ENCODE measurements around the gene ATF6.
A peak's percentile ranks its signal among the peaks of the same experiment; 100 is the strongest.
"Not testable (repeated sequence)": the region's sequence is repeated elsewhere in the genome, so short reads cannot be mapped to it uniquely, and the experiment has no call there.

Gene ATF6

GRCh38 chr1:161816201-161816600 lies 50.1 kb downstream of the ATF6 start:
- H3K27ac ChIP-seq (ENCODE audit: low read depth, low read length) = no peak overlapping the region
- no peaks in the 10 kb centered on the region for H3K36me3 ChIP-seq (ENCODE audit: control insufficient read depth, insufficient read depth, low read length)
- no peaks in the 10 kb centered on the region for H3K9me3 ChIP-seq (ENCODE audit: control insufficient read depth, insufficient read depth, low read depth, low read length)
- H3K4me3 ChIP-seq (ENCODE audit: low read depth, low read length) = no peak overlapping the region
- no peaks in the 10 kb centered on the region for H3K27me3 ChIP-seq (ENCODE audit: control insufficient read depth, insufficient read depth, low read length)
- no peak overlapping the region for H3K9ac ChIP-seq (ENCODE audit: low read length)
- H3K4me1 ChIP-seq (ENCODE audit: control insufficient read depth, insufficient read depth, low read length) = no peaks in the 10 kb centered on the region

- no peak overlapping the region for H3K9ac ChIP-seq (ENCODE audit: low read length)
- H3K36me3 ChIP-seq (ENCODE audit: control insufficient read depth, insufficient read depth, low read length) = no peaks in the 10 kb centered on the region
- H3K9me3 ChIP-seq (ENCODE audit: control insufficient read depth, insufficient read depth, low read depth, low read length) = no peaks in the 10 kb centered on the region
- no peaks in the 10 kb centered on the region for H3K4me1 ChIP-seq (ENCODE audit: control insufficient read depth, insufficient read depth, low read length)
- H3K27me3 ChIP-seq (ENCODE audit: control insufficient read depth, insufficient read depth, low read length) = no peaks in the 10 kb centered on the region
- H3K4me3 ChIP-seq (ENCODE audit: low read depth, low read length) = no peak overlapping the region
- H3K27ac ChIP-seq (ENCODE audit: low read depth, low read length) = no peak overlapping the region
These were observed 51.1 kb downstream of the ATF6 start for GRCh38 chr1:161817176-161817730.

- Histone ChIP-seq H3K9ac (ENCODE audit: low read length) (no peak overlapping the region), H3K27me3 (ENCODE audit: control insufficient read depth, insufficient read depth, low read length) (no peaks in the 10 kb centered on the region), H3K27ac (ENCODE audit: low read depth, low read length) (no peak overlapping the region), H3K36me3 (ENCODE audit: control insufficient read depth, insufficient read depth, low read length) (no peaks in the 10 kb centered on the region), H3K4me3 (ENCODE audit: low read depth, low read length) (no peak overlapping the region), H3K9me3 (ENCODE audit: control insufficient read depth, insufficient read depth, low read depth, low read length) (no peaks in the 10 kb centered on the region), H3K4me1 (ENCODE audit: control insufficient read depth, insufficient read depth, low read length) (no peaks in the 10 kb centered on the region)
These were observed 54.8 kb downstream of the ATF6 start for GRCh38 chr1:161820914-161821313.

GRCh38 chr1:161824618-161825017 lies 58.5 kb downstream of the ATF6 start:
- no peak overlapping the region for H3K9ac ChIP-seq (ENCODE audit: low read length)
- H3K9me3 ChIP-seq (ENCODE audit: control insufficient read depth, insufficient read depth, low read depth, low read length) = no peaks in the 10 kb centered on the region
- no peaks in the 10 kb centered on the region for H3K36me3 ChIP-seq (ENCODE audit: control insufficient read depth, insufficient read depth, low read length)
- no peak overlapping the region for H3K27ac ChIP-seq (ENCODE audit: low read depth, low read length)
- no peaks in the 10 kb centered on the region for H3K4me1 ChIP-seq (ENCODE audit: control insufficient read depth, insufficient read depth, low read length)
- H3K4me3 ChIP-seq (ENCODE audit: low read depth, low read length) = no peak overlapping the region
- no peaks in the 10 kb centered on the region for H3K27me3 ChIP-seq (ENCODE audit: control insufficient read depth, insufficient read depth, low read length)

DNA sequence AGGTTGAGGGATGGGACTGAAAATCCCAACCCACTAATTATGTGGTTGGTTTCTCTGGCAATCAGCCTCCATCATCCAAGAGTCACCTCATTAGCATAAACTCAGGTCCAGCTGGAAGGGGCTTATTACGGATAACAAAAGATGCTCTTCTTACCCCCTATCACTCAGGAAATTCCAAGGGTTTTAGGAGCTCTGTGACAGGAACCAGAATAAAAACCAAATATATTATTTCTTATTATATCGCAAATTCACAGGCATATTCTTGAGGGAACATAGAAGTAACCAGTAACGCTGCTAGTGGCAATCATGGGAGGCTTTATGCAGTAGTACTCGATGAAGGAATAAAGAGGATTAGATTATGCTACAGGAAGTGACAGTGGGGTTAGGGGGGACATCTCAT lies 59.7 kb downstream of the ATF6 start:
- Histone ChIP-seq H3K27ac (ENCODE audit: low read depth, low read length) (no peak overlapping the region), H3K4me1 (ENCODE audit: control insufficient read depth, insufficient read depth, low read length) (no peaks in the 10 kb centered on the region), H3K27me3 (ENCODE audit: control insufficient read depth, insufficient read depth, low read length) (no peaks in the 10 kb centered on the region), H3K4me3 (ENCODE audit: low read depth, low read length) (no peak overlapping the region), H3K9me3 (ENCODE audit: control insufficient read depth, insufficient read depth, low read depth, low read length) (no peaks in the 10 kb centered on the region), H3K36me3 (ENCODE audit: control insufficient read depth, insufficient read depth, low read length) (no peaks in the 10 kb centered on the region), H3K9ac (ENCODE audit: low read length) (no peak overlapping the region)

DNA sequence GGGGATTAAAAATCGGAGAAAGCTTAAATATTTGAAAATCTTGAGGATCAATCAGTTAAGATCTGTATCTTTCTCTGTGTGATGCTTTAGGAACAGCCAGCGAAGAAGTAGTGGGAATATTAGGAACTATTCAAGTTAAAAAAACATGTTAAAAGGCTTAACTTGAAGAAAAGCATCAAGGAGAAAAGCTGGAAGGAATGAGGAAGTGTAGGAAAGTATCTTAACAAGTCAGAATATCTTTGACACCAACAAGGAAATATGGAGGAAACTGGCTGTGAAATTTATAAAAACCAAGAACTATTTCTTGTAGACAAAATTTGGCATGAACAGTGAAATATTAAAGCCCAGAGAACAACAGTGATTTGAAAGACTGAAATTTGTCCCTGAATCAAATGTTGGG lies 60.4 kb downstream of the ATF6 start:
- Histone ChIP-seq H3K27ac (ENCODE audit: low read depth, low read length) (no peak overlapping the region), H3K27me3 (ENCODE audit: control insufficient read depth, insufficient read depth, low read length) (no peaks in the 10 kb centered on the region), H3K9ac (ENCODE audit: low read length) (no peak overlapping the region), H3K36me3 (ENCODE audit: control insufficient read depth, insufficient read depth, low read length) (no peaks in the 10 kb centered on the region), H3K9me3 (ENCODE audit: control insufficient read depth, insufficient read depth, low read depth, low read length) (no peaks in the 10 kb centered on the region), H3K4me3 (ENCODE audit: low read depth, low read length) (no peak overlapping the region), H3K4me1 (ENCODE audit: control insufficient read depth, insufficient read depth, low read length) (no peaks in the 10 kb centered on the region)

DNA sequence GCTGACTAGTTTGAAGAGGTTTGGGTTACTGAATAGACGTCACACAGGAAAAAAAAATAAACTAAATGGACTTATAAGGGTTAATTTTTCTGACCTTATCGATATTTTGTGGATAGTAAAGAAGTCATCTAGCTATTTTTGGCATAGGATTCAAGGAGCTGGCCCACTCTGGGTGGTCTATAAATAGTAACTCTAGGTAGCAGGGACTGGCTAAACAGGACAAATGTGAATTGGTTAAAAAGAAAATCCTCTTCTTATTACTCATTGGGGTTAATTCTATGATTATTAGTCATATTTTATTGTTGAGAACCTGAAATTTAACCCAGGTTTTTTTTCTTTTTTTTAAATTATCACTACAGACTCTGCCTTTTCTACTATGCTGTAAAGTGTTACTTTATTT lies 61.7 kb downstream of the ATF6 start:
- no peaks in the 10 kb centered on the region for H3K27me3 ChIP-seq (ENCODE audit: control insufficient read depth, insufficient read depth, low read length)
- no peak overlapping the region for H3K9ac ChIP-seq (ENCODE audit: low read length)
- H3K9me3 ChIP-seq (ENCODE audit: control insufficient read depth, insufficient read depth, low read depth, low read length) = no peaks in the 10 kb centered on the region; the same call in 1 of the 2 replicates
- H3K27ac ChIP-seq (ENCODE audit: low read depth, low read length) = no peak overlapping the region
- H3K36me3 ChIP-seq (ENCODE audit: control insufficient read depth, insufficient read depth, low read length) = no peaks in the 10 kb centered on the region
- no peak overlapping the region for H3K4me3 ChIP-seq (ENCODE audit: low read depth, low read length)
- H3K4me1 ChIP-seq (ENCODE audit: control insufficient read depth, insufficient read depth, low read length) = no peaks in the 10 kb centered on the region

DNA sequence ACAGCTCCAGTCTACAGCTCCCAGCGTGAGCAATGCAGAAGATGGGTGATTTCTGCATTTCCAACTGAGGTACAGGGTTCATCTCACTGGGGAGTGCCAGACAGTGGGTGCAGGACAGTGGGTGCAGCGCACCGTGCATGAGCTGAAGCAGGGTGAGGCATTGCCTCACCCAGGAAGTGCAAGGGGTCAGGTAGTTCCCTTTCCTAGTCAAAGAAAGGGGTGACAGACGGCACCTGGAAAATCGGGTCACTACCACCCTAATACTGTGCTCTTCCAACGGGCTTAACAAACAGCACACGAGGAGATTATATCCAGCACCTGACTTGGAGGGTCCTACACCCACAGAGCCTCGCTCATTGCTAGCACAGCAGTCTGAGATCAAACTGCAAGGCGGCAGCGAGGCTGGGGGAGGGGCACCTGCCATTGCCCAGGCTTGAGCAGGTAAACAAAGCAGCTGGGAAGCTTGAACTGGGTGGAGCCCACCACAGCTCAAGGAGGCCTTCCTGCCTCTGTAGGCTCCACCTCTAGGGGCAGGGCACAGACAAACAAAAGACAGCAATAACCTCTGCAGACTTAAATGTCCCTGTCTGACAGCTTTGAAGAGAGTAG lies 66.3 kb downstream of the ATF6 start:
- H3K36me3 ChIP-seq (ENCODE audit: control insufficient read depth, insufficient read depth, low read length); H3K4me1 ChIP-seq (ENCODE audit: control insufficient read depth, insufficient read depth, low read length); H3K9ac ChIP-seq (ENCODE audit: low read length); H3K27me3 ChIP-seq (ENCODE audit: control insufficient read depth, insufficient read depth, low read length); H3K27ac ChIP-seq (ENCODE audit: low read depth, low read length); H3K9me3 ChIP-seq (ENCODE audit: control insufficient read depth, insufficient read depth, low read depth, low read length): not testable (repeated sequence)
- peak overlapping the region; percentile 26; the same call in 1 of the 2 replicates for H3K4me3 ChIP-seq (ENCODE audit: low read depth, low read length)

DNA sequence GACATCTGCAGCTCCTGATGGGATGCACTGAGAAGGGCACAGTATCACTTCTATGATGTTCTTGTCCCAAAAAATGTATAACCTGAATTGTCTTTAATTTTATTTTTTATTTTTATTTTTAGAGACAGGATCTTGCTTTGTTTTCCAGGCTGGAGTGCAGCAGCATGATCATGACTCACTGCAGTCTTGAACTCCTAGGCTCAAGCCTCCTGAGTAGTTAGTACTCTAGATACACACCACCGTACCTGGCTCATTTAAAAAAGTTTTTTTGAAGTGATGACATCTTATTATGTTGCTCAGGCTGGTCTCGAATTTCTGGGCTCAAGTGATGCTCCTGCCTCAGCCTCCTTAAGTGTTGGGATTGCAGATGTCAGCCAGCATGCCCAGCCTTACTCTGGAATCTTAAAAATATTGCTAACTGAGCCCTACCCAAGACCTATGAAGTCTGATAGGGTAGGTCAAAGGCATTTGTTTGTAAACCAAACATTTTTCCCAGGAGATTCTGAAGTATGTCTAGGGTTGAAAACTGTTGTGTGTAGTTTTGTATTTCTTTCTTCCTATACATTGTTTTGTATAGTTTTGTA lies 68.9 kb downstream of the ATF6 start:
- Histone ChIP-seq H3K9me3 (ENCODE audit: control insufficient read depth, insufficient read depth, low read depth, low read length) (no peaks in the 10 kb centered on the region; the same call in 1 of the 2 replicates), H3K36me3 (ENCODE audit: control insufficient read depth, insufficient read depth, low read length) (no peaks in the 10 kb centered on the region), H3K4me1 (ENCODE audit: control insufficient read depth, insufficient read depth, low read length) (no peaks in the 10 kb centered on the region), H3K9ac (ENCODE audit: low read length) (no peak overlapping the region), H3K4me3 (ENCODE audit: low read depth, low read length) (no peak overlapping the region), H3K27me3 (ENCODE audit: control insufficient read depth, insufficient read depth, low read length) (no peaks in the 10 kb centered on the region), H3K27ac (ENCODE audit: low read depth, low read length) (no peak overlapping the region)

DNA sequence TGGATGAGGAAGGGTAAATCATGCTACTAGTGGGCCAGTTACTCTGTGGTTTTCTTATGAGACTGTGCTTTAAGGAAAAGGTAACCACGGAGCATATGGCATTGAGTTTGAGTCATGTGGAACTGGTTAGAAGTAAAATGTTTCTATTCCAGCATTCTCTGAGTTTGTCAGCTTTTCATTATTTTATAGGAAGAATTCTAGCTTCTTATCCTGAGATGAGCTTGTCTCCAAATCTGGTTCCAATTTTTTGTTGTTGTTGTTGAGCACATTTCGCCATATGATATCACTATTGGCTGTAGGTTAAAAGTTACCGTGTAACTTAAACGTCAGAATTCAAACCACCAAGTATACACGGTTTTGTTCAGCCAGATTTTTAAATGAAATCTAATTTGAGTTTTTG lies 69.9 kb downstream of the ATF6 start:
- H3K4me1 ChIP-seq (ENCODE audit: control insufficient read depth, insufficient read depth, low read length) = no peaks in the 10 kb centered on the region
- H3K27ac ChIP-seq (ENCODE audit: low read depth, low read length) = no peak overlapping the region
- no peak overlapping the region for H3K4me3 ChIP-seq (ENCODE audit: low read depth, low read length)
- no peak overlapping the region for H3K9ac ChIP-seq (ENCODE audit: low read length)
- no peaks in the 10 kb centered on the region; the same call in 1 of the 2 replicates for H3K9me3 ChIP-seq (ENCODE audit: control insufficient read depth, insufficient read depth, low read depth, low read length)
- H3K36me3 ChIP-seq (ENCODE audit: control insufficient read depth, insufficient read depth, low read length) = no peaks in the 10 kb centered on the region
- H3K27me3 ChIP-seq (ENCODE audit: control insufficient read depth, insufficient read depth, low read length) = no peaks in the 10 kb centered on the region

- H3K9ac ChIP-seq (ENCODE audit: low read length) = no peak overlapping the region
- no peaks in the 10 kb centered on the region for H3K4me1 ChIP-seq (ENCODE audit: control insufficient read depth, insufficient read depth, low read length)
- H3K27ac ChIP-seq (ENCODE audit: low read depth, low read length) = no peak overlapping the region
- H3K27me3 ChIP-seq (ENCODE audit: control insufficient read depth, insufficient read depth, low read length) = no peaks in the 10 kb centered on the region
- no peak overlapping the region for H3K4me3 ChIP-seq (ENCODE audit: low read depth, low read length)
- no peaks in the 10 kb centered on the region for H3K9me3 ChIP-seq (ENCODE audit: control insufficient read depth, insufficient read depth, low read depth, low read length)
- no peaks in the 10 kb centered on the region for H3K36me3 ChIP-seq (ENCODE audit: control insufficient read depth, insufficient read depth, low read length)
These were observed 72.2 kb downstream of the ATF6 start for GRCh38 chr1:161838362-161838761.
